Vagina (tissue), 2 donors: Measurements from ENCODE around the gene STYXL1. TPM values are rescaled to one million over a fixed set of nuclear protein-coding genes. Genes with fewer than 3 reads are reported as not detected.

Experiments used
- DNase-seq, 2 donors: peaks; one replicate each; pipeline ENCODE4 v3.0.0-alpha.2; 2017; ENCODE audit errors: extremely low spot score in 2 of 2
- H3K27ac ChIP-seq: fragments of 200-600 bp; sonication (generic); one replicate; pipeline ENCODE4 v1.5.1; 2019
- H3K27me3 ChIP-seq: fragments of 200-600 bp; sonication (generic); one replicate; pipeline ENCODE4 v1.5.1; 2019
- H3K36me3 ChIP-seq, 2 donors: fragments of 200-600 bp; sonication (generic); one replicate each; pipeline ENCODE4 v1.5.1; 2017 to 2019
- H3K4me1 ChIP-seq: fragments of 200-600 bp; sonication (generic); one replicate; pipeline ENCODE4 v1.5.1; 2019
- H3K4me3 ChIP-seq, 2 donors: fragments of 200-600 bp; sonication (generic); 1 replicate in 1 of 2; 2 replicates in 1 of 2; pipeline ENCODE4 v1.5.1; 2016 to 2019
- H3K9me3 ChIP-seq: fragments of 200-600 bp; sonication (generic); one replicate; pipeline ENCODE4 v1.5.1; 2019
- POLR2A ChIP-seq, 2 donors: fragments of 450-650 bp; IDR thresholded peaks; one replicate each; pipeline ENCODE4 v1.6.1; 2017; ENCODE audit warnings: antibody characterized with exemption in 2 of 2, mild to moderate bottlenecking in 2 of 2, moderate library complexity in 2 of 2
- POLR2AphosphoS5 ChIP-seq, 2 donors: sonication (generic); formaldehyde crosslinking; IDR thresholded peaks; one replicate each; pipeline ENCODE4 v1.9.0; 2017; ENCODE audit warnings: antibody characterized with exemption in 2 of 2, mild to moderate bottlenecking in 2 of 2, low read depth in 1 of 2; ENCODE audit not compliant: insufficient read depth in 1 of 2
- intact Hi-C: fragments of 100-400 bp; cut with DNase I; formaldehyde crosslinking; loops from one replicate; pipeline ENCODE4 v1.15.1; 2023
- total RNA-seq: library from RNA; depleted of rRNA; stranded (reverse); fragments of >200 nt; gene quantifications from one replicate; pipeline ENCODE4 v1.2.3, GENCODE V29; 2016
- TF ChIP-seq, protein P1 (sequence below), 3 experiments: fragments of 450-650 bp in 2 of 3; fragments of 200-600 bp in 1 of 3; sonication (generic) in 1 of 3; IDR thresholded peaks; one replicate each; pipeline ENCODE4 v1.5.1; 2017 to 2019; ENCODE audit warnings: antibody characterized with exemption in 3 of 3, mild to moderate bottlenecking in 2 of 3, moderate library complexity in 2 of 3

Gene STYXL1
- total RNA-seq, 1 donor from 2014 or later, result 27.3 TPM

DNA sequence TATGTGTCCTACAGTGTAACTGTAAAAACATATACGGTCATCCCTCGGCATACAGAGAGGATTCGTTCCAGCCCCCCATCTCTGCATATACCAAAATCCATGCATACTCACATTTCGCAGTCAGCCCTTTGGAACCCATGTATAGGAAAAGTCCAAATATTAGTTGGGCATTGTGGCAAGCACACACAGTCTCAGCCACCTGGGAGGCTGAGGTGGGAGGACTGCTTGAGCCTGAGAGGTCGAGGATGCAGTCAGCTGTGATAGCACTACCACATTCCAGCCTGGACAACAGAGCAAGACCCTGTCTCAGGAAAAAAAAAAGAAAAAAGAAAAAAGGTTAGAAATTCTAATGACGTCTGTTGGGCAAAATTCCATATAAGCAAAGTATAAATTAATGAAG, 29.2 kb upstream of the STYXL1 start:
- H3K36me3 ChIP-seq, result no peaks in the 10 kb centered on the region
- no peaks in the 10 kb centered on the region for H3K4me1 ChIP-seq
- H3K27ac ChIP-seq, result no peak overlapping the region
- intact Hi-C loops, result no loop called here
- H3K27me3 ChIP-seq, result no peaks in the 10 kb centered on the region
- TF ChIP-seq POLR2AphosphoS5 (IDR thresholded peaks at IDR 0.05; ENCODE audit: insufficient read depth in 1 of 2, low read depth in 1 of 2), result no peak
- no peak overlapping the region for H3K4me3 ChIP-seq
- no peaks in the 10 kb centered on the region for H3K9me3 ChIP-seq
- DNase-seq, result no peak

DNA sequence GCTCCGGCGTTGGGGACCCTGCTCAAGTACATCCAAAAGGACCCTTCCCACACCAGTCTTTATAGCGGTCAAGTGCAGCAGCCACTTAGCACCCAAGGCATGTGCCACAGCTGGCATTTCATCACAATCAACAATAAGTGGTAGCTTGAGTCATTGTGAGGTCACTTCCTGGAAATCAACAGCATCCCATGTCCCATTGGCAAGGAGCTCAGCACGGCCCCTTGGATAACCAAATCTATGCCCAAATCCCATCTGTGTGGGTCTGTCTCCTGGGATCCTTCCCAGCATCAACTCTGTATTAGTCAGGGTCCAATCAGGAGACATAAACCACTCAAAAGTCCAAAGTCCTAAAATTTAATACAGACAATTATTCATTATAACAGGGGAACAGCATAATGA, 27.2 kb upstream of the STYXL1 start:
- Histone ChIP-seq H3K4me1 (peaks cover 15% of the 10 kb centered on the region), H3K27me3 (no peaks in the 10 kb centered on the region), H3K36me3 (no peaks in the 10 kb centered on the region), H3K9me3 (no peaks in the 10 kb centered on the region), H3K27ac (no peak overlapping the region), H3K4me3 (no peak overlapping the region)
- no peak for DNase-seq
- intact Hi-C loops, result no loop called here
- TF ChIP-seq POLR2AphosphoS5 (IDR thresholded peaks at IDR 0.05; ENCODE audit: insufficient read depth in 1 of 2, low read depth in 1 of 2), result no peak
- no peak for TF ChIP-seq POLR2A (IDR thresholded peaks at IDR 0.05)
- TF ChIP-seq, protein P1, sequence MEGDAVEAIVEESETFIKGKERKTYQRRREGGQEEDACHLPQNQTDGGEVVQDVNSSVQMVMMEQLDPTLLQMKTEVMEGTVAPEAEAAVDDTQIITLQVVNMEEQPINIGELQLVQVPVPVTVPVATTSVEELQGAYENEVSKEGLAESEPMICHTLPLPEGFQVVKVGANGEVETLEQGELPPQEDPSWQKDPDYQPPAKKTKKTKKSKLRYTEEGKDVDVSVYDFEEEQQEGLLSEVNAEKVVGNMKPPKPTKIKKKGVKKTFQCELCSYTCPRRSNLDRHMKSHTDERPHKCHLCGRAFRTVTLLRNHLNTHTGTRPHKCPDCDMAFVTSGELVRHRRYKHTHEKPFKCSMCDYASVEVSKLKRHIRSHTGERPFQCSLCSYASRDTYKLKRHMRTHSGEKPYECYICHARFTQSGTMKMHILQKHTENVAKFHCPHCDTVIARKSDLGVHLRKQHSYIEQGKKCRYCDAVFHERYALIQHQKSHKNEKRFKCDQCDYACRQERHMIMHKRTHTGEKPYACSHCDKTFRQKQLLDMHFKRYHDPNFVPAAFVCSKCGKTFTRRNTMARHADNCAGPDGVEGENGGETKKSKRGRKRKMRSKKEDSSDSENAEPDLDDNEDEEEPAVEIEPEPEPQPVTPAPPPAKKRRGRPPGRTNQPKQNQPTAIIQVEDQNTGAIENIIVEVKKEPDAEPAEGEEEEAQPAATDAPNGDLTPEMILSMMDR (IDR thresholded peaks at IDR 0.05), result no peak

DNA sequence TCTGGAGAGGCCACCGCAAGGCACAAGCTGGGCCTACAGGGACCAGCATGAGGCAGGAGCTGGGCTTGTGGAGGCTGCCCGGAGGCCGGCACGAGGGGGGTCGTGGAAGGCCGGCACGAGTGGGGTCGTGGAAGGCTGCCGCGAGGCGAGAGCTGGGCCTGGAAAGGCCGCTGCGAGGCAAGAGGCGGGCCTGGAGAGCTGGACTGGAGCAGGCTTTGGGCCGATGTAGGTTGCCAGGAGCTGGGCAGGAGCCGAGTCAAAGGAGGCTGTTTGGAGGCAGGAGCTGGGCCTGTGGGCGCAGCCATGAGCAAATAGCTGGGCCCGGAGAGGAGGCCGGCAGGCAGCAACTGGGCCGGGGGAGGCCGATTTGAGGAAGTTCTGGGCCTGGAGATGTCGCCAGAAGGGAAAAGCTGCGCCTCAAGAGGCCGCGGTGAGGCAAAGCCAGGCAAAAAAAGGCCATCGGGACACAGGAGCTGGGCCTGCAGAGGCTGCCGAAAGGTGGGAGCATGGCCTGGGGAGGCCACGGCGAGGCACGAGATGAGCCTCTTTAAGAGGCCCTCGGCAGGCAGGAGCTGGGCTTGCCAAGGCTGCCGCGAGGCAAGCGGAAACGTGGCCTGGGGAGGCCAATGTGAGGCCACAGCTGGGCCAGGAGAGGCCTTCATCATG, 26.6 kb upstream of the STYXL1 start:
- no peak for DNase-seq
- intact Hi-C loops, result no loop called here
- TF ChIP-seq, protein P1 (IDR thresholded peaks at IDR 0.05), result no peak
- TF ChIP-seq POLR2AphosphoS5 (IDR thresholded peaks at IDR 0.05; ENCODE audit: insufficient read depth in 1 of 2, low read depth in 1 of 2) (no peak), POLR2A (IDR thresholded peaks at IDR 0.05) (no peak)
- no peak overlapping the region for H3K4me3 ChIP-seq
- H3K4me1 ChIP-seq, result peaks cover 20% of the 10 kb centered on the region
- no peaks in the 10 kb centered on the region for H3K36me3 ChIP-seq
- H3K9me3 ChIP-seq, result no peaks in the 10 kb centered on the region
- H3K27ac ChIP-seq, result no peak overlapping the region
- no peaks in the 10 kb centered on the region for H3K27me3 ChIP-seq

GRCh38 chr7:76073335-76073990, 25.7 kb upstream of the STYXL1 start:
- no peaks in the 10 kb centered on the region for H3K27me3 ChIP-seq
- H3K27ac ChIP-seq, result no peak overlapping the region
- H3K4me1 ChIP-seq, result peaks cover 26% of the 10 kb centered on the region
- no peak for DNase-seq
- no peaks in the 10 kb centered on the region for H3K36me3 ChIP-seq
- no peak overlapping the region for H3K4me3 ChIP-seq
- no peaks in the 10 kb centered on the region for H3K9me3 ChIP-seq
- TF ChIP-seq, protein P1 (IDR thresholded peaks at IDR 0.05), result no peak
- intact Hi-C loops, result no loop called here

GRCh38 chr7:76072243-76073148, 24.7 kb upstream of the STYXL1 start:
- TF ChIP-seq POLR2AphosphoS5 (IDR thresholded peaks at IDR 0.05; ENCODE audit: insufficient read depth in 1 of 2, low read depth in 1 of 2), result no peak
- TF ChIP-seq POLR2A (IDR thresholded peaks at IDR 0.05), result no peak
- TF ChIP-seq, protein P1 (IDR thresholded peaks at IDR 0.05), result no peak
- Histone ChIP-seq H3K4me3 (no peak overlapping the region), H3K27me3 (no peaks in the 10 kb centered on the region), H3K9me3 (no peaks in the 10 kb centered on the region), H3K27ac (no peak overlapping the region), H3K36me3 (no peaks in the 10 kb centered on the region), H3K4me1 (peaks cover 26% of the 10 kb centered on the region)
- no peak for DNase-seq
- intact Hi-C loops, result no loop called here
